HPDE6-E6E7 (cell line): Measurements from ENCODE around the gene TNFRSF9.
"Not testable (repeated sequence)": the region's sequence is repeated elsewhere in the genome, so short reads cannot be mapped to it uniquely, and the experiment has no call there.

ENCODE experiments used
- DNase-seq: peaks from one replicate; pipeline ENCODE4 v3.0.0; 2011; ENCODE audit warnings: missing footprints; ENCODE audit errors: extremely low spot score

The TNFRSF9 gene

DNA sequence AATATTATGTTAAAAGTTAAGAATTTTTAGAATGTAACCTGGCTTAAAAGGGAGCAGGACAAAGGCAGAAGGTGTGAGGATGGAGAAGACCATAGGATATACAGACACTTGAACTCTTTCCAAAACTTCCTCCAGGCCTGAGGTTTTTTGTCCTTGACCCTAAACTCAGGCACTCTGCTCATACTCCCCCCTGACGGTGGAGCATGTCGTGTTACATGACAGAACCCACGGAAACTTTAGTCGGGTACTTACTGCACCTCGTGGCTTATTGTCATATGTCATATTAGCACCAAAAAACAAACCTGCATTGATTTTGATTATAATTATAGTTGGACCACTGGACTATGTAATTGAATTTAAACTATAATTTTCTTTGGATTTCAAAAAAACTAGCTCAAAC, 20.8 kb downstream of the TNFRSF9 start:
- DNase-seq: no peak

DNA sequence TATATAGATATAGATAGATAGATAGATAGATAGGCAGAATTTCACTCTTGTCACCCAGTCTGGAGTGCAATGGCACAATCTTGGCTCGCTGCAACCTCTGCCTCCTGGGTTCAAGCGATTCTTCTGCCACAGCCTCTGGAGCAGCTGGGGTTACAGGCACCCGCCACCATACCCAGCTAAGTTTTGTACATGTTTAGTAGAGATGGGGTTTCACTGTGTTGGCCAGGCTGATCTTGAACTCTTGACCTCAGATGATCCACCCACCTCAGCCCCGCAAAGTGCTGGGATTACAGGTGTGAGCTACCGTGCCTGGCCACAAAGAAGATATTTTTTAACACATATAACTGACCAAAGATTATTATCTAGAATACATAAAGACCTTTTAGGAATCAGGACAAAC, 22.7 kb downstream of the TNFRSF9 start:
- not testable (repeated sequence) for DNase-seq

DNA sequence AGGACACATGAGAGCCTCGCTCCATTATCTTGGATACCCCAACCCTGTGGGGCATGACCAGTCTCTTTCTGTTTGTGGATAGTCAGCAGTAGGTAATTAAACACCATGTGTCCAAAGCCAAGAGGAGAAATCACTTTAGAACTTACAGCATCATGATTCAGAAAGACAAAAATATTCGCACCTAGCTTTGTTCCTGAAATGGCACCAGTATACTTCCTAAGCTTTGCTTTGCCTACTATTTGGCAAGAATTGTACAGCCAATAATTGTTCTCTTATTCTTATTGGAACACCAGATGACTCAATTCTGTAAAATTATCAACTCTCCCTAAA, 24.2 kb downstream of the TNFRSF9 start:
- DNase-seq: no peak

DNA sequence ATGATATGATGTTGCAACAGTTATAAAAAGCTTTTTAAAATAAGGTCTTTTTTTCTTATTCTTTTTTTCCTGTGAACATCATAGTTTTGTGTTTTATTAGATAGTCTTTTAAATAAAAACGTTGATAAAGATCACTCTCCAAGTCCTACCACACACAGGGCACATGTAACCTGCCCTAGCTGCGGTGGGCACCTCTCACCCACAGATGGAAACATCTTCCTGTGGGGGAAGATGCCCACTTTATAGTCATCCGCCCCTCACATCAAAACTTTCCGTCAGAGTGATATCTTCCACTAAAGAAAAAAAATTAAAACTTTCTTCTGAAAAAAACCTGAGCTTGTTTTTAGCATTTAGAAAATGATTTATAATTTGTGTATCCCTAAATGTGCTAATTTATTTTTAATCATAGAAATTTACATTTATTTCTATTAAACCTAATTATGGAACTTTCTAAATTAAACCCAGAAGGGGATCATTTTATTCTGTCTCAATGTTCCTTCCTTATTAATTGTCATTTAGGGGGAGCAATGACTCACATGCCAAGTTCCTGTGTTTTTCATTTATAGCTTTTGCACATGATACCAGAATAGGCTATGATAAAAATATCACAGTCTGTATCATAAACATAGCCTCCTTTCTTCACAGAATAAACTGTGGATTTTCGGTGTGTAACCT, 24.7 kb downstream of the TNFRSF9 start:
- DNase-seq: no peak

DNA sequence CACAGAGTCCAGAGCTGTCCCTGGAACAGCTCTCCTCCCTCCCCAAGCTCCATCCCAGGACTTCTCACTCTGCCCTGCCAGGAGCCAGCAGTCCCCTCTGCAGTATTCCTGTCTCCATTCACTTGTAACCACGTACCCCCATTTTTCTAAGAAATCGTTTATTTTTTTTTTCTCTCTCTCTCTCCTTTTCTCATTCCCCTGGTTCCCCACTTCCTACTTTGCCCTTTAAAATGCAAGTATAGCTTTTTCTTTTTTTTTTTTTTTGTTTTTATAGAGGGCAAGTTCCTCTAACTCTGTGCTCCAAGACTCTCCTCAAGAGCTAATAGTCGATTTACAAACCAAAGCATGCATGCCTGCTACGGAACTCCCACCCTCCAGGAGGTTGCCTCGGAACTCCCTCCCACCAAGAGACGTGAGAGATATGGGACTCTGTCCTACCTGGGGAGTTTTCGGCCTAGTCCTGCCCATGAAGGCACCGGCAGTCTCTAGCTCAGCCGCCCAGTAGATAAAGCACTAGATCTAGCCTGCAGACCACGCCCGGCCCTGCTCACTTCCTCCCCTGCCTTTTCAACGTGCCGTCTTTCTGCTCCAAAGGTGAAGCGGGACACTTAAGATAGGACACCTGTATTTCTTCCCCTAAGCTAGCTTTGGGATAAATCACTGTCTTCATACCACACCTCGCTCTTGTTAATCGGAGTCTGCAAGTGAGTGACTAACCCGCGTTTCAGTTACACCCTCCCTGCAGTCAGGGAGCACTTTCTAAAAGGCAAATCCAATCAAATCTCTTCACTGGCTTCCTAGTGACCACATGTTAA, 27.7 kb downstream of the TNFRSF9 start:
- no peak for DNase-seq

DNA sequence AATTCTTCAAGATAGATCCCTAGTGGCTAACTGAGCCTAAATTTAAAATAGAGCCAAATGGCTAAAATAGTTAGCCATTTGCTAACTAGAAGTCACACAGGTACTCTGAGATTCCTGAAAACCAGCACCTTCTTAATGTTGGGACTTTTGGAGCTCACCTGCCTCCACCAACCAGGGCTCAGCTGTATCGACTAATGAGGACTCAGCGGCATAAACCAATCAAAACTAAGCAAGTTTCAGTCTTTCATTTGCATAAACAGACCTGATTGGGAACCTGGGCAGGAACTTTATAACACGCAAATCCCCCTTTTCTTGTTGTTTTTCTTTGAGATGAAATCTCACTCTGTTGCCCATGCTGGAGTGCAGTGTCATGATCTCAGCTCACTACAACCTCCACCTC, 28.5 kb downstream of the TNFRSF9 start:
- no peak for DNase-seq

DNA sequence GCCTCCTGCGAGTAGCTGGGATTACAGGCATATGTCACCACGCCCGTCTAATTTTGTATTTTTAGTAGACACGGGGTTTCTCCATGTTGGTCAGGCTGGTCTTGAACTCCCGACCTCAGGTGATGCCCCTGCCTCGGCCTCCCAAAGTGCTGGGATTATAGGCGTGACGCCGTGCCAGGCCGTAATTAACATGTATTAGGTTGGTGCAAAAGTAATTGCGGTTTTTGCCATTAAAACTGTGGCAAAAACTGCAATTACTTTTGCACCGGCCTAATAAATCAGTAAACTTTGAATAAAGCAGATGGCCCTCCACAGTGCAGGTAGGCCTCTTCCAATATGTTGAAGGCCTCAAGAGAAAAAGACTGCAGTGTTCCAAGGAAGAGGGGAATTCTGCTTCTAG, 35.4 kb downstream of the TNFRSF9 start:
- DNase-seq: no peak

DNA sequence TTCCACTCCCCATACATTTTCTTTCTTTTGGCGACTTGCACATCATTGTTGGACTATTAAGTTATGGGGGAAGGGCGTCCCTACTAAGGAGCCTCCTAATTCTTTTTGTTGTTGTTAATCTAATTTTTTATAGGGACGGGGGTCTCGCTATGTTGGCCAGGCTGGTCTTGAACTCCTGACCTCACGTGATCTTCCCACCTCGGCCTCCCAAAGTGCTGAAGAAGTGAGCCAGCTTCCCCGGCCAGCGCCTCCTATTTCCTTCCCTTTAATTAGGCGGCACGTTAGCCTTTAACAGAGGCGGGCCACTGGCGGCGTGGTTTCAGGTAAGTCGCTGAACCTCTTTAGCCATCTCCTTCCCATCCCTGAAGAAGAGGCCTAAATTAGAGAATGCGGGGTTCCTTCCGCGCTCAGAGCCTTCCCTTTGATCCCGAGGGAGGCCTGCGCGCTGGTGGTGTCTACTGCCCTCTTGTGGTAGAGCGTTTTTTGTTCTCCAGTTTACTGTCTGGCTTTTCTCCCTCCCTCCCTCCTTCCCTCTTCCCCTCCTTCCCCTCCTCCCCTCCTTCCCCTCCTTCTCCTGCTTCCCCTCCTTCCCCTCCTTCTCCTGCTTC, 38.1 kb downstream of the TNFRSF9 start:
- peak; percentile 67 for DNase-seq

DNA sequence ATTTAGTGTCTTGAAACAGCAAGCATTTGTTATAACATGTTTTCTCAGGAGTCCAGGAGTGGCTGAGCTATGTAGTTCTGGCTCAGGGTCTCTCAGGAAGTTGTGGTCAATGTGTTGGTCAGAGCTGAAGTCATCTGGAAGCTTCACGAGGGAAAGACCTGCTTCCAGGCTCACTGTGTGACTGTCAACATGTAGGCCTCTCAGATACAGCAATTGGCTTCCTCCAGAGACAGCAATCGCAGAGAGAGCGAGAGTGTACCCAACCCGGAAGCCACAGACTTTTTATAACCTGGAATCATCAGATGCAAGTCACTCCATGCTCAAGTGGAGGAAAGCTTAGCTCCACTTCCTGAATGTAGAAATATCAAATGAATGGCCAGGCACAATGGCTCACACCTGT, 40.9 kb downstream of the TNFRSF9 start:
- no peak for DNase-seq

DNA sequence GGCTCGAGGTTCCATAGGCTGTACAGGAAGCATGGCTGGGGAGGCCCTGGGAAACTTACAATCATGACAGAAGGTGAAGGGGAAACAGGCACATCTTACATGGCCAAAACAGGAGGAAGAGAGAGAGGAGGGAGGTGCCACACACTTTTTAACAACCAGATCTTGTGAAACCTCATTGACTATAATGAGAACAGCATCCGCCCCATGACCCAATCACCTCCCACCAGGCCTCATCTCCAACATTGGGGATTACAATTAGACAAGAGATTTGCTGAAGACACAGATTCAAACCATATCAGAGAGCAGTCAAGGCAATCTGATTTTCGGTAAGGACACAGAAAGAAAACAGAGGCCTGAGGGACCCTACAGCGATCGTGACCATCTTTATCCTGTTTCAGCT, 41.7 kb downstream of the TNFRSF9 start:
- DNase-seq: no peak

DNA sequence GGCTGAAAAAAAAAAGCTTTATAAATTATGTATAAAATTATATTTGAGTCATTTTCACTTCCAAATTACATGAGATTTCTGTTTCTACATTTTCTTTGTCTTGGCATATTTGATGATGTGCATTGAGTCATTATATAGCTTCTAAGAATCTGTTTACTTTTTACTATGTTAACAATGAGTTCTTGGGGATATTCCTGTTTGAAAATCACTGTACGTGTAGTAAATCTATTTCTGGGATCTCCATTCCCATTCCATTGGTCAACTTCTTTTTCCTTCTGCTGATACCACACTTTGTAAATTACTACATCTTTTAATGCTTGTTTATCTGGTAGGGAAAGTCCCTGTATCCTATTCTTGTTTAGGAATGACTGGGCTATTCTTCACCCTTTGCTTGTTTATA, 43.6 kb downstream of the TNFRSF9 start:
- no peak for DNase-seq

DNA sequence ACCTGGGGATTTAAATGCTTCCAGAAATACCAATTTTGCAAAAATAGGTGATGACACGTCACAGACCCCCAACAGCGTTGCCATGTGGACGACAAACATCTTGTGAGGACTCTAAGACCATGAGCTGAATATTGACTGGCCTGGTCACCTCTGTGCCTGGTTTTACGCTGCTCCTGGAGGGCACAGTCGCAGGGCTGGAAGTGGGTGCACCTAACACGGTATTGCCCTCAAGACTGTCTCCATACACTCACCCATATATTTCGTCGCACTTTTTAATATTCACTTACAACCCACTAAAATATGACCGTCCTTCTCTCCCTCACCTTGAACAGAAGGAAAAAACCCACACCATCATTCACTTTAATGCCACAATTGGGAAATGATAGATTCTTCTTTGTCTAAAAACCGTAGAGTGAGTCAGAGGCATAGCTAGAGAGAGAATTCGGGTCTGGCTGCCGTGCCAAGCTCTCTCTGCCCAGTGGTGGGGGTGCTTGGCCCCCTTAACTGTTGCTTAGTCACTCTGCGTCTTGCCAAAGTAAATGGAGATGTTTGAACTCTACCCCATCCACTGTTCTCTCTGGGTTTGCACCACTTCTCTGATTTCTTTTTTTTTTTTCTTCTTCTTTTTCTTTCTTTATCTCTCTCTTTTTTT, 47.0 kb downstream of the TNFRSF9 start:
- DNase-seq: no peak

DNA sequence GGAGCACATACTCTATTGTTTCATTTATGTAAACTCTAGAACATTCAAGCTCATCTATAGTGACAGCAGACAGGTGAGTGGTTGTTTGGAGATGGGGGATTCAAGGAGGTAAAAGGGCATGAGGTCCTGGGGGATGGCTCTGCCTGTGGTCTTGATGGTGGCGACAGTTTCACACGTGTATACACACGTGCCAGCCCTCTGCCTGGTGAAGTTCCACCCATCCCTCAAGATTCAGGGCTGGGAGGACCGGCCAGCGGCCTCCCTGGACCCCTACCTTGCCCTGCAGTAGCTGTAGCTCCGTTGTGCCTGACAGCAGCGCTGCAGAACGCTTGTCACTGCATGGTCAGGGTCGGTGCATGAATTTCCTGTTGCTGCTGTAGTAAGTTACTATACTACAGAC, 48.8 kb downstream of the TNFRSF9 start:
- no peak for DNase-seq

DNA sequence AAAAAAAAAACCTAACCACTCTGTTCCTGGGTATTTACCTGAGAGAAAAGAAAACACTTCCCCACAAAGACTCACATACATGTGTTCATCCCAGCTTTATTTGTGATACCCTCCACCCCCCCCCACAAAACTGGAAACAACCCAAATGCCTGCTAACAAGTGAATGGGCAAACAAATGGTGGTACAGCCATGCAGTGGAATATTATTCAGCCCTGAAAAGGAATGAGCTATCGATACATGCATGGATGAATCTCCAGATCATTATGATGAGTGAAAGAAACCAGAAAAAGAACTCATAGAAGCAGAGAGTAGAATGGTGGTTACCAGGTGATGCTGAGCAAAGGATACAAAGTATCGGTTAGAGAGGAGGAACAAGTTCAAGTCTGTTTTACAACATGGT, 49.8 kb downstream of the TNFRSF9 start:
- DNase-seq: no peak

DNA sequence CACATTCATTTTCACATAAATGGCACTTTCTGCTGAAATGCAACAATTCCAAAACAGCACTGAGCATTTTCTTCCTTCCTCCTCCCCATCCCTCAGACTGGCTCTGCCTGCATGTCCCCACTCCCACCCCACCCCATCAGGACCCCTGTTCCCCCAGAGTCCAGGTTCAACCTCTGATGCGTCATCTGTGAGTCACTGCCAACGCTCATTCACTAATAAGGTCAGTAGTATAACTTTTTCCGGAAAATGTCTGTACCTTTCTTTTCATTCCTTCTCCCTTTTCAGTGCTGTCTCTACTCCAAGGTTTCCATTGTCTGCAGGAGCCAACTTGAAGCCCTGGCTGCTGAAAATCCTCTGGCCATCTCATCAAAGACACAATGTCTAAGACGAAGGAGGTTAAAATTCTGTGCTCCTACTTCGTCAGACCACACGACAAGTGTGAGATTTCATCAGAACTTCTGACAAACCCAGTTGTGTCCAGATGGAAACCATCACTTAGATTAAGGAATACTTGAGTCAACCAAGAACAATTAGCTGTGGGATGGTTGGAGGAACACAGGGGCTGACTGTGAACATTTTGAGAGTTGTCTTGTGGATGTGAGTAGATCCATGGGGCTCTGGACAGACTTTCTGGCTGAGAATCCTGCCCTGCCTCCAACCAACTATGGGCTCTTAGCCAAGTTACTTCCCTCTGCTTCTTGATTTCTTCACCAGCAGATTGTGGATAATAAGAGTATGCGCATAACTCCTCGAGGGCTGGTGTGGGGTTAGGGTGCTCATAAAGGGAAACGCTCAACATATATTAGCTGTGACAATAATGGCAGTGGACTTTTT, 52.2 kb downstream of the TNFRSF9 start:
- DNase-seq: no peak

DNA sequence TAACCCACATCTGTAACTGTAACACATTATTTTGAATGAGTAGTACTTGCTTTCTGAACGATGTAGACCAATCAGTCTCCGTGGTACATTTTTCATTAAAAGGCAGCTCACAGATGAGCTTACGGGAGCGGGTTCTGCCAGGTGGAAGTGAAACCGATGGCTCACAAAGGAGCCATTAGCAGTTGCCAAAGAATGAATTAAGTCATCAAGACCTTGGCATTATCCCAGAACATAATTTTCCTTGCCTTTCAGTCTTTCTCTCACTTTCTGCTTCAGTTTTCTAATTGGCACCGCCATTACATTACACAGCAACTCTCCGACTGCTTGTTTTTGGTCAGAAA, 54.3 kb downstream of the TNFRSF9 start:
- peak; percentile 65 for DNase-seq

DNA sequence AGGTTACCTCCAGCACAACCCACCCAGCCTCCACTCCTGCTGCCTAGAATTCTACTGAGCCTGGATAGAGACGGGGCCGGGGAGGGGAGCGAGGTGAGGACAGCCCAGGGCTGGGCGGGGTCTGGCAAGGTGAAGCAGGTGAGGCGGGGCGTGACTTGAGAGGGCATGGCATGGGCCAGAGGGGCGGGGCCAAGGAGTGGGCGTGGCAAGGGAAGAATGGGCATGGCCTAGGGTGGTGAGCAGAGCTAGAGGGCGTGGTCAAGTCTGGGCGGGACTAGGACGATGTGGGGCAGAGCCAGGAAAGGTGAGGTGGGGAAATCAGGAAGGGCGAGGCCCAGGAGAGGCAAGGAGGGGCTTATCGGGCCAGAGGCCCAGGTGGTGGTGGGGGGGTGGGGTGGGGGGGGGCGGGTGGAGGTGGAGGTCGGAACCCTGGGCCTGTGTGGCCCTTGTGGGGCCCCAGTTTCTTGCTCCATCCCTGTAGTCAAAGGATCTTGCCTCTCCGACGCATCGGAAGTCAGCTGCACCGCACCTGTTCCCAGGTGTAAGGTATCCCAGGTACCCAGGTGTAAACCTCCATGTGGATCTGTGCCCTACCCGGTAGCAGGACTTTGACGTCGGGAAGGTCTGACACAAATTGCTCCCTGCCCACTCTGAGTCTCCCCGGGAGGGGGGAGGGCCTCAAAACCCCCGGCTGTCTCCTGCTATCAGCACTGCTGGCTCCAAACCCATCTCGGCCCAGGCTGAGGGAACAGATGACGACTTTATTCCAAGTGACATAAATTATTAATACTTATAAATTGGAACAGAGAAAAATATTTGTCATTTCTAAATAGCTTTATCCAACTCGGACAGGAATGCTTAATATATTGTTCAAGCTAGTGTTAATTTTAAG, 54.9 kb downstream of the TNFRSF9 start:
- peak; percentile 58 for DNase-seq

DNA sequence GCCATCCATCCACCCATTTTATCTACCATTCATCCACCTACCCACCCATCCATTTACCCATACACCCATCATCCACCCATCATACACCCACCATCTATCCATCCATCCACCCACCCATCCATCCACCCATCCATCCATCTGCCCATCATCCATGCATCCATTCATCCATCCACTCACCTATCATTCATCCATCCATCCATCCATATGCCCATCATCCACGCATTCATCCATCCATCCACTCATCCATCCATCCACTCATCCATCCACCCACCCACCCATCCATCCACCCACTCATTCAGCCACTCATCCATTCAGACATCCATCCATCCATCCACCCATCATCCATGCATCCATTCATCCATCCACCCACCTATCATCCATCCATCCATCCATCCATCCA, 55.9 kb downstream of the TNFRSF9 start:
- no peak for DNase-seq

DNA sequence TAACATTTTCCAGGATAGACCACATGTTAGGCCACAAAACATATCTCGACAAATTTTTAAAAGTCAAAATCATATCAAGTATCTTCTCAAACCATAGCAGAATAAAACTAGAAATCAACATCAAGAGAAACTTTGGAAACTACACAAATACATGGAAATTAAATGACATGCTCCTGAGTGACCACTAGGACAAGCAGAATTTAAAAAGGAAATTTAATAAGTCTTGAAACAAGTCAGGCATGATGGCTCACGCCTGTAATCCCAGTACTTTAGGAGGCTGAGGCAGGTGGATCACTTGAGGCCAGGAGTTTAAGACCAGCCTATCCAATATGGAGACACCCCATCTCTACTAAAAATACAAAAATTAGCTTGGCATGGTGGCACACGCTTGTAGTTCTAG, 61.4 kb downstream of the TNFRSF9 start:
- DNase-seq: no peak

DNA sequence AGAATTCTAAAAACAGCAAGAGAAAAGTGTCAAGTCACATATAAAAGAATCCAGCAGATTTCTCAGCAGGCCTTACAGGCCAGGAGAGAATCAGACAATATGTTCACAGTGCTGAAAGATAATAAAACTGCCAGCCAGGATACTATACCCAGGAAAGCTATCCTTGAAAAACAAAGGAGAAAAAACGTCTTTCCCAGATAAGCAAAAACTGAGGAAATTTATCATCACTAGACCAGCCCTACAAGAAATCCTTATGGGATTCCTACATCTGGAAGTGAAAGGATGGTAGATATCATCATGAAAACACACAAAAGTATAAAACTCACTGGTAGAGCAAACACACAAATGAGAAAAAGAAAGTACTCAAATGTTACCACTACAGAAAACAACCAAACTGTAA, 62.6 kb downstream of the TNFRSF9 start:
- DNase-seq: no peak
